Keratinocyte (primary cell): ENCODE results near the gene DENND5B.

Experiments used
- EZH2 ChIP-seq: IDR thresholded peaks from one replicate; pipeline ENCODE4 v1.6.1; 2012; ENCODE audit warnings: inconsistent platforms, mild to moderate bottlenecking, low read length, moderate library complexity
- TF ChIP-seq, protein P1 (sequence below), 3 experiments: IDR thresholded peaks in 1 of 3; conservative IDR thresholded peaks in 1 of 3; optimal IDR thresholded peaks in 1 of 3; 2 replicates in 2 of 3; 3 replicates in 1 of 3; pipeline versions ENCODE3 to v1.5.1; 2011; ENCODE audit warnings: low read length in 3 of 3, mild to moderate bottlenecking in 3 of 3, moderate library complexity in 2 of 3, control low read depth in 1 of 3, inconsistent platforms in 1 of 3; ENCODE audit not compliant: insufficient read depth in 2 of 3; ENCODE audit errors: extremely low read depth in 1 of 3

- TF ChIP-seq, protein P1, sequence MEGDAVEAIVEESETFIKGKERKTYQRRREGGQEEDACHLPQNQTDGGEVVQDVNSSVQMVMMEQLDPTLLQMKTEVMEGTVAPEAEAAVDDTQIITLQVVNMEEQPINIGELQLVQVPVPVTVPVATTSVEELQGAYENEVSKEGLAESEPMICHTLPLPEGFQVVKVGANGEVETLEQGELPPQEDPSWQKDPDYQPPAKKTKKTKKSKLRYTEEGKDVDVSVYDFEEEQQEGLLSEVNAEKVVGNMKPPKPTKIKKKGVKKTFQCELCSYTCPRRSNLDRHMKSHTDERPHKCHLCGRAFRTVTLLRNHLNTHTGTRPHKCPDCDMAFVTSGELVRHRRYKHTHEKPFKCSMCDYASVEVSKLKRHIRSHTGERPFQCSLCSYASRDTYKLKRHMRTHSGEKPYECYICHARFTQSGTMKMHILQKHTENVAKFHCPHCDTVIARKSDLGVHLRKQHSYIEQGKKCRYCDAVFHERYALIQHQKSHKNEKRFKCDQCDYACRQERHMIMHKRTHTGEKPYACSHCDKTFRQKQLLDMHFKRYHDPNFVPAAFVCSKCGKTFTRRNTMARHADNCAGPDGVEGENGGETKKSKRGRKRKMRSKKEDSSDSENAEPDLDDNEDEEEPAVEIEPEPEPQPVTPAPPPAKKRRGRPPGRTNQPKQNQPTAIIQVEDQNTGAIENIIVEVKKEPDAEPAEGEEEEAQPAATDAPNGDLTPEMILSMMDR (optimal IDR thresholded peaks at IDR 0.05 in 1 of 3, IDR thresholded peaks at IDR 0.05 in 1 of 3, conservative IDR thresholded peaks at IDR 0.05 in 1 of 3; ENCODE audit: extremely low read depth in 1 of 3, insufficient read depth in 2 of 3, low read length in 3 of 3), result no peak
- no peak for TF ChIP-seq EZH2
Measured at GRCh38 chr12:31566547-31566946, 24.4 kb downstream of the DENND5B start.
